SK-N-SH treated with all-trans-retinoic acid at 6 μM for 48 hours (cell line): ENCODE results near the gene CEBPB.

ENCODE experiments used
- OSR1 ChIP-seq: fragments of 250-450 bp; sonication (Bioruptor Pico); IDR thresholded peaks from 2 replicates; pipeline ENCODE4 v1.8.0; 2022; ENCODE audit warnings: moderate library complexity, mild to moderate bottlenecking, inconsistent platforms
- PATZ1 ChIP-seq: fragments of 250-450 bp; sonication (Bioruptor Pico); IDR thresholded peaks from 2 replicates; pipeline ENCODE4 v1.8.0; 2020; ENCODE audit warnings: mild to moderate bottlenecking, moderate library complexity, borderline replicate concordance
- RARB ChIP-seq: fragments of 250-450 bp; sonication (Bioruptor Pico); IDR thresholded peaks from 2 replicates; pipeline ENCODE4 v1.8.0; 2021; ENCODE audit warnings: mild to moderate bottlenecking, moderate library complexity
- ZC3H10 ChIP-seq: fragments of 250-450 bp; sonication (Bioruptor Pico); IDR thresholded peaks from 2 replicates; pipeline ENCODE4 v1.5.1; 2021; ENCODE audit warnings: mild to moderate bottlenecking, moderate library complexity
- ZFP3 ChIP-seq: fragments of 250-450 bp; sonication (Bioruptor Pico); IDR thresholded peaks from 2 replicates; pipeline ENCODE4 v1.5.0; 2020; ENCODE audit warnings: mild to moderate bottlenecking, moderate library complexity
- ZFP30 ChIP-seq: fragments of 450-650 bp; formaldehyde crosslinking; IDR thresholded peaks from 2 replicates; pipeline ENCODE4 v1.5.0; 2022; ENCODE audit warnings: mild to moderate bottlenecking, moderate library complexity

- TF ChIP-seq PATZ1 (CRISPR knock-in tag) = no peak
- no peak for TF ChIP-seq RARB (CRISPR knock-in tag)
- TF ChIP-seq ZFP30 (CRISPR knock-in tag) = no peak
- no peak for TF ChIP-seq ZC3H10
- no peak for TF ChIP-seq ZFP3 (CRISPR knock-in tag)
- no peak for TF ChIP-seq OSR1 (CRISPR knock-in tag)
Measured at GRCh38 chr20:50221501-50222308, 31.1 kb downstream of the CEBPB start.
